Activated T-helper 17 cell treated with anti-CD3 and anti-CD28 coated beads, Interleukin-2, amount 50 U/mL, for 72 hours (primary cell): ENCODE results near the gene RNASE8. TPM values are rescaled to one million over a fixed set of nuclear protein-coding genes. Genes with fewer than 3 reads are reported as not detected.

Experiments used
- ATAC-seq: fragments of 150-1000 bp; cut with Tn5 transposase; replicated peaks from 2 replicates; pipeline ENCODE4 v1.10.0; 2021; ENCODE audit warnings: mild to moderate bottlenecking, moderate library complexity
- H3K27ac Mint-ChIP-seq: one replicate; pipeline ENCODE4 v1.8.0; 2022; ENCODE audit warnings: mixed read lengths
- H3K27me3 Mint-ChIP-seq: one replicate; pipeline ENCODE4 v1.8.0; 2022; ENCODE audit warnings: mixed read lengths
- H3K36me3 Mint-ChIP-seq: one replicate; pipeline ENCODE4 v1.8.0; 2022; ENCODE audit warnings: low read depth, mild to moderate bottlenecking, mixed read lengths
- H3K4me1 Mint-ChIP-seq: one replicate; pipeline ENCODE4 v1.8.0; 2022; ENCODE audit warnings: mixed read lengths
- H3K4me3 Mint-ChIP-seq: one replicate; pipeline ENCODE4 v1.8.0; 2022; ENCODE audit warnings: mild to moderate bottlenecking, mixed read lengths
- H3K9me3 Mint-ChIP-seq: one replicate; pipeline ENCODE4 v1.8.0; 2022; ENCODE audit warnings: mixed read lengths
- total RNA-seq, 2 donors: library from RNA; stranded (reverse); gene quantifications; one replicate each; pipeline ENCODE4 v1.2.3, GENCODE V29; 2022

The RNASE8 gene
- total RNA-seq, 2 donors from 2014 or later, result not detected

DNA sequence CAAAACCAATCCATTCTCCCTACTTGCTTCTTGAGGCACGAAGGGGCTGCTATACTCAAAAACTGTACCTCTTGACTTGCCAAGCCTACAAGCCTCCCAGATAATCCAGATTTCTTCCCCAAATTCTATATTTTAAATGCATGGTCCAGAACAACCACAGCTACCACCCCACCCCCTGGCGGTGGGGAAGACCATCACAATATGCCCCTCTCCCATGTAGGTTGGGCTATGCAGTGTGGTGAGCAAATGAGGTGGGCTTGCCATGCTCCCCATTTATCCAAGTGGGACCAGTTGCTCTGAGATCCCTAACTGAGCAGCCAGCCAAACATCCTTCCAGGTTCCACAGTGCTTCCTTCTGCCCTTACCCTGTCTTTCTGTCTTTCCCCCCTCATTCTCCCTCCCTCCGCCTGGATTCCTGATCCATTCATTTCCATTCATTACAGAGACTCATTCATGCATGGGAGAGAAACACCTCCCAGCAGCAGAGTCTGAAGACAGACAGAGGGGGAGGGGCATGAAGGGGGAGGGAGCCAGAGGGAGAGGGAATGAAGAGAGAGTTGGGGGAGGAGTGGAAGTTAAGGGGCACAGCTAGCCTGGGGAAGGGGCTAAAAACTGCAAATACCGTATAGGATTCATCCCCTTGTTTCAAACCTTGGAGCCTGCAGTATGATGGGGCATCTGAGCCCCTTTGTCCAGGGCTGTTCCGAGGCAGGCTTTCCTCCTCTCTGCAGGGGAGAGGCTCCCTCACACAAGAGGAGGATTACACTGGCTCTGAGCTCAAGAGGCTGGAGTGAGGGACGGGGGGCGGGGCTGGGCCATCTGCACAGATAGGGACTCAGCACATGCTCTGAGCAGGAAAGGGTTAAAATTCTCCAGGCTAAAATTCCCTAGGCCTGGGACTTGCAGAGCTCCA is 36.4 kb downstream of the RNASE8 start:
- H3K36me3 Mint-ChIP-seq, result peaks cover 9% of the 10 kb centered on the region
- H3K27ac Mint-ChIP-seq, result no peak overlapping the region
- no peaks in the 10 kb centered on the region for H3K9me3 Mint-ChIP-seq
- no peaks in the 10 kb centered on the region for H3K27me3 Mint-ChIP-seq
- ATAC-seq, result no peak
- peaks cover 7% of the 10 kb centered on the region for H3K4me1 Mint-ChIP-seq
- no peak overlapping the region for H3K4me3 Mint-ChIP-seq

DNA sequence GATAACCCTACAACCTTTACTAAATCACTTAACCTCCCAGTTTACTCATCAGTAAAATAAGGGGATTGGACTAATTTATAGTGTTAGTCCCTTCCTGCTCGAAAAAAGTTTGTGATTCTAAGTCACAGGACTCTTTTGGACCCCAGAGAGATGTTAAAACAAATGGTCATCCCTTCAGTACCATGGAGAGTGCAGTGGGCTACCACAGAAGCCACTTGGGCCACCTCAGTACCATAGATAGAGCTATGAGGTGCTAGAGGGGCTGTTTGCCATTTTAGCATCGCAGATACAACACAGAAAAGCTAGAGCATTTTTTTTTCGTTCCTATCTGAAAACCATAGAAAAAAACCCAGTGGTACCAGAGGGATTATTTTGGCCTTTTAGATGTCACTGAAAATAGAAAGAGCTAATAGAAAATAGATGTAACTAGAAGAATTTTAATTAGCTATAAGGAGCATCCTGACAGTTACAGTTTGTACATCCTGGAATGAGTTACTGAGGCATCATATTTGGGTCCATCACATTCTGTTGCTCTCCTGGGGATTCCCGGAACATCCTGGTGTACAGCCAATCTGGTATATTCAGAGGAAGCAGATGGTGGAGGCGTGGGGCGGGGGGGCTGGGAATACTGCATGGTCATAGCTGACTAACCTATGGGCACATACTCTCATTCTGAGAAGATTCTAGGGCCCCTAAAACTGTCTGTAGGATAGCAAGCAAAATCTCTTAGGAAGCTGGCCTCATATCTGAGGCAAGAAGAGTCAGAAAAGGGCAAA is 38.0 kb downstream of the RNASE8 start:
- ATAC-seq, result no peak
- Mint-ChIP-seq H3K36me3 (peaks cover 9% of the 10 kb centered on the region), H3K27ac (no peak overlapping the region)

DNA sequence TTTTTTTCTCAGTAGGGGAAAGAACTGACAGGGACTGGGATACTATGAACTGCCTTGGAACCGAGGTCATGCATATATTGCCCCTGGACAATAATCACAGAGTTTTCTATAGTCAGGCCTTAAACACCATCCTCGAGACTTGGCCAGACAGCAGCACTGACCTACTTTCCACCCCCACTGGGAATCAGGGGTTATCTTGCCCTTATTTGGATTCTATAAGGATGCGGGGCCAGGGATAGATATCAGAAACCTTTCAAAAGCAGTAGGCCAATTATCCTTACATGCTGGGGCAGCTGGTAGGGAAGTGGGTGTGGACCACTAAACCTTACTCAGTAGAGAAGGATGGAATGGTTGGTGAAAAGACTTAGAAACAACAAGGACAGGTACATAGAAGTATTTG is 38.8 kb downstream of the RNASE8 start:
- ATAC-seq, result no peak
- H3K4me3 Mint-ChIP-seq, result peak overlapping the region; percentile 77
- H3K9me3 Mint-ChIP-seq, result no peaks in the 10 kb centered on the region
- peaks cover 9% of the 10 kb centered on the region for H3K36me3 Mint-ChIP-seq
- peaks cover 11% of the 10 kb centered on the region for H3K4me1 Mint-ChIP-seq
- H3K27ac Mint-ChIP-seq, result peak overlapping the region; percentile 81
- no peaks in the 10 kb centered on the region for H3K27me3 Mint-ChIP-seq

More for the DNA sequence above, 38.0 kb downstream of the RNASE8 start:
- no peaks in the 10 kb centered on the region for H3K27me3 Mint-ChIP-seq
- no peaks in the 10 kb centered on the region for H3K9me3 Mint-ChIP-seq
- H3K4me3 Mint-ChIP-seq, result no peak overlapping the region
- H3K4me1 Mint-ChIP-seq, result peaks cover 10% of the 10 kb centered on the region

DNA sequence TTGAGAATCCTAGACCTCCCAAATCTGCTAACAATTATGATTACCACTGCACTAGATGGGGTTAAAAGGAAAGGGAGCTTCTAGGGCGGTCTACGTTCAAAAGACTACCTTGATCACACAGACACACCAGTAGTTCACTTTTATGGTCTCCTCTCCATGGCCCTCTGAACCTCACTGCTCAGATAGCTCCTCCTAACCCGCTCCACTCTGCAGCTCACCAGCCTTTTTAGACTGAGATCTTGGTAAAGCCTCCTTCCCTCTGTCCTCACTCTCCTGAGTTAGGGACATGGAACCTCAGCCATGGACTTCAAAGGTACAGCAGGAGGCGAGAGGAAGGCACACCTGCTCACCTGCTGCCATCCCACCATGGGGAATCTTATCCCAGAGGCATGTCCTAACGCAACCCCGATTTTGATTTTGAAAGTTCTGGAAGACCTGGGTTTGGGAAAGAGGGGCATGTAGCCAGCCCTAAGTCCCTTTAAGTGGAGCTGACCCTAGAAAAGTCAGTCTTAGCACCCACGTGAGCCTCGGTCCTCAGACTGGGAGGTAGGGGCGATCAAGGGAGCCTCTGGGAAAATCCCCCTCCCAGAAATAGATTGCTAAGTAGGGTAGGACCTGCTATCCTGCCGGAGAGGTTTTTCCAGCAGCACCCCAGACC is 39.5 kb downstream of the RNASE8 start:
- no peaks in the 10 kb centered on the region for H3K9me3 Mint-ChIP-seq
- H3K4me3 Mint-ChIP-seq, result peak overlapping the region; percentile 77
- ATAC-seq, result no peak
- peak overlapping the region; percentile 81 for H3K27ac Mint-ChIP-seq
- no peaks in the 10 kb centered on the region for H3K27me3 Mint-ChIP-seq
- peaks cover 15% of the 10 kb centered on the region for H3K4me1 Mint-ChIP-seq
- H3K36me3 Mint-ChIP-seq, result peaks cover 9% of the 10 kb centered on the region

DNA sequence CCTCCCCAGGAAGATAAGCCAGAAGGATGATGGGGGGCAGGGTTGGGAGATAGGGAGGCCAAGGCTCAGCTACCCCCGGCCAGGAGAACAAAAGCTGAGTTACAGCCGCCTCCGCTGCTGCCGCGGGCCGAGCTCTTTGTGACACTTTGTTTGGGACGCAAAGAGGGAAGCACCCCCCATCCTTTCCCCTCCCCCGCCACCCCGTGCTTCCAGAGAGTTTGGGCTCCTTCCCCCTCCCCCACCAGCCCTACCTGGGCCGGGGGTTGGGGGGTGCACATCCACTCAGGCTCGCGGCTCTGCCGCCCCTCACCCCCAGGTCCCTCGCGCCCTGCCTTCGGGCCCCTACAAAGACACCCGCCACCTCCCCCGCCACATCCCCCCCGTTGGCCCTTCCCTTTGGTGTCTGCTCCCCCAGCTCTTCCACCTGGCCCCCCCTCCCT is 40.0 kb downstream of the RNASE8 start:
- H3K4me3 Mint-ChIP-seq, result peak overlapping the region; percentile 77
- peaks cover 4% of the 10 kb centered on the region for H3K36me3 Mint-ChIP-seq
- H3K27me3 Mint-ChIP-seq, result no peaks in the 10 kb centered on the region
- peak overlapping the region; percentile 81 for H3K27ac Mint-ChIP-seq
- ATAC-seq, result no peak
- no peaks in the 10 kb centered on the region for H3K9me3 Mint-ChIP-seq
- H3K4me1 Mint-ChIP-seq, result peaks cover 18% of the 10 kb centered on the region

DNA sequence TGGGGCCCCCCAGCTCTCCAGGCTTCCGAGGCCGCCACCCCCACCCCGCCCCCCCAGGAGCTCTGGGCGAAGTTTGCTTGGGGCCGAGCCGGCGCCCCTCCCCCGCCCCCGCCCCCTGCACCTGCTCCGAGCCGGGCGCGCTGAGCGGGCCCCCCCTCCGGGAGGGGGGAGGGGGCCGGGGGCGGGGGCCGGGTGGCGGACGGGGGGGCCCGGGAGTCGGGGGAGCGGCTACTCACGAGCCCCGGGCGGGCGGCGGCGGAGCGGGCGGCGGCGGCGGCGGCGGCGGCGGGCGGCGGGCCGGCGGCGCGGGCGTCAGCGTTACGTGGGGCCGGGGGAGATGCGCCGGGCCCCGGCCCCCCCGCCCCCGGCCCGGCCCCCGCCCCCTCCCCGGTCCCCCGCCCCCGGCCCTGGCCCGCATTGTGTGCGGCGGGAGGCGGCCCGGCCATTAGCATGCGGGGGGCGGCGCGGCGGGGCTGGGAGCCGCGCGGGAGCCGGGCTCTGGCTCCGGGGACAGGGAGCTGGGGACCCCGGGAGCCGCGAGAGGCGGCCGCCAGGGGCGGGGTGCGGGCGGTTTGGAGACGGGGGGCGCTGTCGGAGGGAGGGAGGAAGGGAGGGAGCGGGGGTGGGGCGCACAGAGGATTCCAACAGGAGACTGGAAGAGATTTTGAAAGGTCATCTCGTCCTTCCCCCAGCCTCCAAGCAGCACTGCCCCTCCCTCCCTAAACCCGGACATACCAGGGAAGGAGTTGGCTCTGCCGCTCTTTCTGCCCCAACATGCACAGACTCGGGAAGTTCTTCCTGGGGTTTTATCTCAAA is 40.7 kb downstream of the RNASE8 start, which contains the start of gene ZNF219:
Gene ZNF219, minus strand, starts transcription at position 580 of the 816 bp plus-strand sequence. CDS start 5,064 bp downstream, outside the sequence.
- no peaks in the 10 kb centered on the region for H3K36me3 Mint-ChIP-seq
- H3K9me3 Mint-ChIP-seq, result no peaks in the 10 kb centered on the region
- peak within 1 kb of the TSS; percentile 93 for H3K27ac Mint-ChIP-seq
- H3K4me1 Mint-ChIP-seq, result peaks cover 17% of the 10 kb centered on the region
- H3K4me3 Mint-ChIP-seq, result peak within 1 kb of the TSS; percentile 93
- H3K27me3 Mint-ChIP-seq, result no peaks in the 10 kb centered on the region
- peak; percentile 50 for ATAC-seq

DNA sequence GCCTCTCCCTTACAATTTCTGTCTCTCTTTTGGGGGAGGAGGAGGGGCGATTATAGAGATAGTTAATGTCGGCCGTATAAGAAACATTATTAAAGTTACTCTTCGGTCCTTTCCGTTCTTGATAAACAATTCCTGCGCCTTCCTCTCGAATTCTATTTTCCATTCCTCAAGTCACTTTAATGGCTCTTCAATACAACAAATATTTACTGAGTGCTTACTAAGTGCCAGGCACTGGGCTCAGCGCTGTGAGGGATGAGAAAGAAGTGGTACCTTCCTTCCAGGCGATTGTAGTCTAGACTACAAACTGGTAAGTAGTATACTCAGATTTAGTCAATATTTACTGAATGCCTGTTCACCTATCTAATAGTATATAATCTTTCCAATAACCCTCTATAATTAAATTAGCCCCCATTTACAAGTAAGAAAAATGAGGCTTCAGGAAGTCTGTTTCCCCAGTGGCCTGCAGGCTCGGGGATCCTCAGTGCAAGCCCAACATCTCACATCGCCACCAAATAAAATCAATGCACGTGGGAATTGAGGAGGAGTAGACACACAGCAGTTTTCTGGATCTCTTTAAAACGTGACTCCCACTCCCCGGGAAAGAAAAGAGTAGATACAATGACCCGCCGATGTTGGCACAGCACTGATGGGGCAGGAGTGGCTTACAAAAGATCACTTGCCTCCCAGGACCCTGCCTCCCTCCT is 41.4 kb downstream of the RNASE8 start:
- Mint-ChIP-seq H3K36me3 (no peaks in the 10 kb centered on the region), H3K9me3 (no peaks in the 10 kb centered on the region), H3K4me1 (peaks cover 21% of the 10 kb centered on the region), H3K27ac (peak overlapping the region; percentile 93), H3K4me3 (peak overlapping the region; percentile 93), H3K27me3 (no peaks in the 10 kb centered on the region)
- no peak for ATAC-seq

DNA sequence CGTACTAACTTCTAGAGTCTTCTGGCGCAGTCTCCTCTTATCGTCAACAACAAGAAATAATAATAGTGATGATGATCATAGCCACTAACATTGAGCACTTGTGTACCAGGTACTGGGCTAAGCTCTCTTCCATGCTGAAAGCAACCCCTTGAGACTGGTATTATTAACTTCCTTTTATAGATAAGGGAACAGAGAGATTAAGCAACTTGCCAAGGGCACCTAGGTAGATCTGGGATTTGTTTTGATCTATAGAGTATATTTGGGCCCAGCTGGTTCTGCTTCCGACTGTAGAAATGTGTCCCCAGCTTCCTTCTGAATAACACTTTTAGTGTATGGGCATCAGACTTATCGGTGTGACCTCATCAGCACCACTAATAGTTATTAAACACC is 42.0 kb downstream of the RNASE8 start:
- no peak for ATAC-seq
- H3K27ac Mint-ChIP-seq, result peak overlapping the region; percentile 93
- H3K4me3 Mint-ChIP-seq, result peak overlapping the region; percentile 93
- no peaks in the 10 kb centered on the region for H3K9me3 Mint-ChIP-seq
- H3K27me3 Mint-ChIP-seq, result no peaks in the 10 kb centered on the region
- H3K4me1 Mint-ChIP-seq, result peaks cover 24% of the 10 kb centered on the region
- H3K36me3 Mint-ChIP-seq, result no peaks in the 10 kb centered on the region

DNA sequence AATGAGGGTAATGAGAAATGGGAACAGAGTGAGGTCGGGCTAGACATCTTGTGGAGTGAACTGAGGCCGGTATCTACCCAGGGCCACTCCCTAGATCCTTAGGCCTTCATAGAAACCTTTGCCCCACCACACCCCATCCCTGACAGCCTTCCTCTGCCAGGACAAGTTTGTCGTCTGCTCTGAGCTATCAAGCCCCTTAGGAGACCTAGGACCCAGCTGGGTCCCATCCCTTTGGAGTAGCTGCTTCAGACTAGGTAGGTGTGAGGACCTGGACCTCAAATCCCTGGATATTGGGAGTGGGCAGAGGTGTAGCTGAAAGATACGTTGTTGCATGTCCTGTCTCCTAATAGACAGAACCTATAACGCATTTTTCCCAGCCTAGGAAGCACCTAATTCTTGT is 43.3 kb downstream of the RNASE8 start, which contains the start of gene TMEM253:
Gene TMEM253, plus strand, starts transcription at position 136 of the 400 bp plus-strand sequence. CDS start 278 bp downstream, outside the sequence.
- ATAC-seq, result no peak

DNA sequence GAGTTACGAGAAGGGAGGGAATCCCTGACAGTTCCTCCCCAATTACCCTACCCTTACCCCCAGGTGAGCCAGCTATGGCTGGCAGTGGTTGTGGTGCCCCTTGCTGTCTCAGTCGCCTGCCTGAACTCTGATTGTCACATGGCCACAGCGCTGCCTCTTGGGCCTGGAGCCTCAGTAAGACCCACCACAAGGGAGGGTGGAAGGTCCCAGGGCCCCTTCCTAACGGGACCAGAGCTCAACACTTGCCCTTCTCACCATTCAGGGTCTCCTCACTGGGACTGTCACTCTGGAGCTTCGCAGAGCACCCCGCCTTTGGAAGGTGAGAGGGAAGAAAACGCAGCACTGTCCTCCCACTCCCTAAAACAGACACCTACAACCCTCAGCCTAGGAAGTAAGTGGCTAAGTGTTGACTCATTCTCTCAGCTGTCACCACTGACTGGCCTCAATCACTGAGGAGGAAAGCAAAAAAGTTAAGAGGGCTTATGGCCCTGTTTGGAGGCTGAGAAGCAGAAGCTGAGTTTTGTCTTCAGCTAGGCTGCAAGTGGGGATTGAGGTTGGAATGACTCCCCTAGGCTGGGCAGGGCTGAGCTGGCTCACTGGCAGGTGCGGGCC is 44.3 kb downstream of the RNASE8 start:
- no peak for ATAC-seq
- Mint-ChIP-seq H3K27me3 (no peaks in the 10 kb centered on the region), H3K9me3 (no peaks in the 10 kb centered on the region), H3K4me1 (peaks cover 31% of the 10 kb centered on the region), H3K4me3 (peak overlapping the region; percentile 84), H3K36me3 (no peaks in the 10 kb centered on the region), H3K27ac (peak overlapping the region; percentile 85)

More for the DNA sequence above, 43.3 kb downstream of the RNASE8 start, which contains the start of gene TMEM253:
- Mint-ChIP-seq H3K36me3 (no peaks in the 10 kb centered on the region), H3K27ac (peak within 1 kb of the TSS; percentile 85), H3K4me1 (peaks cover 27% of the 10 kb centered on the region), H3K4me3 (peak within 1 kb of the TSS; percentile 93), H3K9me3 (no peaks in the 10 kb centered on the region), H3K27me3 (no peaks in the 10 kb centered on the region)

DNA sequence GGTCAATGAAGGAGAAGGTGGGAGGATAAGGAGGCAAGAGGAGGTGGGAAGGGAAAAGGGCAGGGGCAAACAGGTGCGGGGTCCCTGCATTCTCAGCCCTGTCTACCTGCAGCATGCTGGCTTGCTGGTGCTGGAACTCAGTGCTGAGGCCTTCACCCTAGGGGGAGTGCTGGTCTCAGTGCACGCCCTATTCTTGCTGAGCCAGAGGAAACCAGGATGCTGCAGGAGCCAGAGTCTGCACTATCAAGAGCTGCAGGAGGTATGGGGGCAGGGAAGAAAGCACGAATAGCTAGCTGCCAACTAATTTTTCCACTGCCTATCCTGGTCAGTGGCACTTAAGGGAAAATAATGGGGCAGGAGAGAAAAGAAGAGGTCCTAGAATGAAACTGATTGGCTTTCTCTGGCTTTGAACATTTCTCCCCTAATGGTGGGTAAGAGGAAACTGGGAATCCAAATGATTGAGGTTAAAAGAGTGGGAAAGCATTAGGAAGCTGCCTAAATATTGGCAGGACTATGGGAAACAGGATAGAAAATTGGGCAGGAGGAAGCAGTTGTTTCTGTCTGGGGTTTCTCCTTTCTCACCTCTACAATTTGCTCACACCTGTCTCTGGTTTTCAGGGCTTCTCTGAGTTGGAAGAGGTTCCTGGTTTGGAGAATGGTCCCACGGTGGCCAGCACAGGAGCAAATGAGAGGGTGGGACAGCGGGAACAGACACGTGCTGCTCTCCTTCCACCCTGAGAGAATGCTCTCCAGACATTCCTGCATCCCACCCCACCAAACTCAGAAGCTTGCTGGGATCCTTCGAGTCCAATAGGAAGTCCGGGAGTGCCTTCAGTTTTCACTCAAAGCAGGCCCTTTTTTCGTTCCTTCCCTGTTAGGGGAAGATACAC is 45.1 kb downstream of the RNASE8 start:
- ATAC-seq, result no peak
- Mint-ChIP-seq H3K27ac (peak overlapping the region; percentile 85), H3K9me3 (no peaks in the 10 kb centered on the region), H3K27me3 (no peaks in the 10 kb centered on the region), H3K4me1 (peaks cover 32% of the 10 kb centered on the region), H3K36me3 (no peaks in the 10 kb centered on the region), H3K4me3 (peak overlapping the region; percentile 84)

DNA sequence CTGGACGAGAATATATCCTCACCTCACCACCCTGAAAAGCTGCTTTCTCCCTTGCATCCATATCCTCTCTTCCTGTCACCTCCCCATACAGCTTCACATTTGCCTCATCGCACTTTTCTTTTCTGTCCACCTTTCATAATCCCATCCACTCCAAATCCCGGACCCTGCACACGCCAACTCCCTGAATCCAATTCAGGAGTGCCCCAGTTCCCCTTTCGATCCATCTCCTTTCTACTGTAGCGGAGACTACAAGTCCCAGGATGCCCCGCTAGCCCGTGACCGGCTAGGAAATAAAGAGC is 45.7 kb downstream of the RNASE8 start:
- Mint-ChIP-seq H3K9me3 (no peaks in the 10 kb centered on the region), H3K4me1 (peaks cover 32% of the 10 kb centered on the region), H3K27me3 (no peaks in the 10 kb centered on the region), H3K4me3 (peak overlapping the region; percentile 84), H3K36me3 (no peaks in the 10 kb centered on the region), H3K27ac (peak overlapping the region; percentile 85)
- no peak for ATAC-seq
